Stimulated activated CD8-positive, alpha-beta memory T cell treated with anti-CD3 and anti-CD28 coated beads, Interleukin-4, amount 100 ng/mL, for 48 hours (primary cell): ENCODE results near the gene DIP2A.

Source experiments
- DNase-seq: peaks from one replicate; pipeline ENCODE4 v3.0.0-alpha.2; 2020

The DIP2A gene

GRCh38 chr21:46598581-46599572, 140.2 kb downstream of the DIP2A start:
- DNase-seq: no peak

DNA sequence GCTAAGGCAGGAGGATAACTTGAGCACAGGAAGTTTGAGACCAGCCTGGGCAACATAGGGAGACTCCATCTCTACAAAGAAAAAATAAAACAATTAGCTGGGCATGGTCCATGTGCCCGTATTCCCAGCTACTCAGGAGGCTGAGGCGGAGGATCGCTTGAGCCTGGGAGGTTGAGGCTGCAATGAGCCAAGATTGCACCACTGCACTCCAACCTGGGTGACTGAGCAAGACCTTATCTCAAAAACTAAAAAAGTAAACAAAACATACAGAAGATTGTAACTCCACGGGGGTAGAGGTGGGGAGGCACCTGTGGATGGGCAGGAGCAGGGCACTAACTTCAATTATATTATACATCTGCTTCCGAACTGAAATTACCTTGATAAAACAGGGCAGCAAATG, 141.6 kb downstream of the DIP2A start:
- no peak for DNase-seq

GRCh38 chr21:46600978-46601377, 142.3 kb downstream of the DIP2A start:
- DNase-seq: no peak

- DNase-seq: no peak
These were observed 144.5 kb downstream of the DIP2A start for GRCh38 chr21:46603228-46603627.

DNA sequence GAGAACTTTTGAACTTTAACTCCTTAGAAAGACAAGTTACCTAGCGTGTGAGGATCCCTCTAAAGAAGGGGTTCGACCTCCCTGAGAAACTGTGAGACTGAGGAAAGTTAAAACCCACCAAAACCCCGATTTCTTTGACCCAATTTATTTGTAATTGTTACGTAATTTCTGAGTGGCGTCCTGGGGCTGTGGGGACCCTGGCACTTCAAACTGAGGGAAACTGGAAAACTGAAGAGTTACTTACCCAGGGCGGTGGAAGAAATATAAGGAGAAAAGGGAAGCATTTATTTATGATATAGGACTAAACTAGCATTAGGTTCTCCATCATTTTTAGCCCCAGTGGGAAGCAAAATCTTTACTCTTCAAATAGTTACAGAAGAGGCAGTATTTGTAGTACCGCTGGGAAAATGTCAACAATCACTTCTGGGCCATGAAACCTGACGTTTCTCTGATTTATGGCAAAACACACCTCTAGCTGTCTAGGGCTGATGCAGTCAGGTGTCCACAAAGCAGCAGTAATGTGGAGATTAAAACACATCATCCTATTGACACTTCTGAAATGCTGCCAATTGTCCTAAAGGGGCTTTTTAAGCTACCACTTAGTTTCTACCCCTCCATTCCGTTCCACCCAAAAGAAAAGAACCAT, 145.8 kb downstream of the DIP2A start:
- DNase-seq: no peak

DNA sequence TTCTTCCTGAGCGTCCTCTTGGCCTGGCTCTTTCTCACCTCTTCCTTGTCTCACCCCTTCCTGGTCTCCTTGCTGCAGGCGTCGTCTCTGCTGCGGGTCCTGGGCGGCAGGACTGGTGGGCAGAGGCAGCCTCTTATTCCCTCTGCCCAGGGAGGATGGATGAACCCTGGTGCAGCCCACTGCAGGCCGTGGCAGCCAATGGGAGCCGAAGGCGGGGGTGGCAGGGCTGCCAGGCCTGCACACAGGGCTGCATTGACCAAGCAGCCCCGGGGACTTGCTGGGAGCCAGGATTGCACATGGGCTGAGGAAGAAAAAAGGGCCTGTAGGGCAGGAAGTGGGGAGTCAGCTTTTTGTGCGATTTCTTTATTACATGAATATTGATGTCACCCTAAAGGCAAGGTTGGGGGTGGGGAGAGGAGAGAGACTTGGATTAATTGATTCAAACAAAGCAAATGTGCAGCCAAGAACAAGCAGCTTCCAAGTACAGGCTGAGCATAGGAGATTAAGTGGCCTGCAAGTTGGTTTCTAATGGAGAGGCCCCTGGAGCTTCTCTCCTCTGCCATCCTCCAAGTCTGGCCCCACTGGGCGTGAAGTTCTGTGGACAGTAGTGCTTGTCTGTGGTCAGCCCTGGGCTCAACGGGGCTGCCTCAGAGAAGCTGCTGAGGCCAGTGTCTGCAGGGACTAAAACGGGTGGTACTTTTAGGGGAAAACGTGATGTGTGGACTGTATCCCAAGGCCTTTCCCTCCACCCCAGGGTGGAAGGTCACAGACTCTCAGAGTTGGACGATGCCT, 146.5 kb downstream of the DIP2A start, which contains the start of gene S100B:
TSS of gene S100B (minus strand) at position 108 of the 792 bp plus-strand sequence. CDS start 2,667 bp downstream, outside the sequence.
- no peak for DNase-seq

DNA sequence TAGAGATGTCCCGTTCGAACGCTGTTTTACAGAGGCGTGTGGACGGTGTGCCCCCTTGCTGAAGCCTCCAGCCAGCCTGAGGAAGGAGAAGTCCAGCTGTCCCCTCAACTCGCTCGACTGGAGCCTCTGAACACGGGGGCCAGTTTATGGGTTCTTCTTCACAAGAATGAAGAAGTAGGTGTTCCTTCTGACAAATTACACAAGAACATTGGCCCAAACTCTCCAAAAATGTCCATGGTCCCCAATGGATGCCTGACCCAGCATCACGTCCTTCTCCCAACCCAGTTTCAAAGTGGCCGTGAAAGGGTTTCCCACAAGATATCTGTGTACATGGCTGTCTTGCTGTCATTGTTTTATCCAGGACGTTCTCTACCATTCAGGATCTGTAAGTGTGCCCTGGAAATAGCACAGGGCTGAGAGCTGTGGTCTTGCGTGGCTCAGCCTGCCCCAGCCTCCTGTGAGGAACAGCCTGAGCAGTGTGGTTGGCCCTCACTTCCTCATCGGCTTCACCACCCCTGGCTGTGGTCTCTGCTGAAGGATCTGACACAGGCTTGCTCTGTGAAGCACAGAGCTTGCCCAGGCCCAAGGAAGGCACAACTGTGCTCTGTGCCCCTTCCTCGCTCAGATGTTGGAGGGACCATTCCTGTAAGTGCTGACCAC, 147.2 kb downstream of the DIP2A start:
- peak; percentile 53 for DNase-seq

GRCh38 chr21:46606427-46606813, 147.7 kb downstream of the DIP2A start:
- no peak for DNase-seq

- no peak for DNase-seq
These were observed 148.9 kb downstream of the DIP2A start for GRCh38 chr21:46607636-46608035.

DNA sequence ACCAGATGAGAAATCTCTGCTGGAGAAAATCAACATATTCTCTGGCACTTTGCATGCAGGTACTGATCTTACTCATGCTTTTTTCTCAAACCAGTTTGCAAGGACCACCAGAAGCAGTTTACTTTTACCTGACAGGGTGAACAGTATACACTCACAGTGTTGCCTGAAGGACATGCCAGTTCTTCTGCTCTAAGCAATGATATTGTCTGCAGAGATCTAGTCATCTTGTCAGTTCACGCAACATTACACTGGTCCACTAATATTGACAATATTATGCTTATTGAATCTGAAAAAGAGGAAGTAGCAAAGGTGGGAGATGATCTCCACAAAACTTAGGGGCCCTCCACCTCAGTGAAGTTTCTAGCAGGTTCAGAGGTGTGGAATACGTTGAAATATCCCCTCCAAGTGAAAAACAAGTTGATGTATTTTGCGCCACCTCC, 150.0 kb downstream of the DIP2A start:
- no peak for DNase-seq

DNA sequence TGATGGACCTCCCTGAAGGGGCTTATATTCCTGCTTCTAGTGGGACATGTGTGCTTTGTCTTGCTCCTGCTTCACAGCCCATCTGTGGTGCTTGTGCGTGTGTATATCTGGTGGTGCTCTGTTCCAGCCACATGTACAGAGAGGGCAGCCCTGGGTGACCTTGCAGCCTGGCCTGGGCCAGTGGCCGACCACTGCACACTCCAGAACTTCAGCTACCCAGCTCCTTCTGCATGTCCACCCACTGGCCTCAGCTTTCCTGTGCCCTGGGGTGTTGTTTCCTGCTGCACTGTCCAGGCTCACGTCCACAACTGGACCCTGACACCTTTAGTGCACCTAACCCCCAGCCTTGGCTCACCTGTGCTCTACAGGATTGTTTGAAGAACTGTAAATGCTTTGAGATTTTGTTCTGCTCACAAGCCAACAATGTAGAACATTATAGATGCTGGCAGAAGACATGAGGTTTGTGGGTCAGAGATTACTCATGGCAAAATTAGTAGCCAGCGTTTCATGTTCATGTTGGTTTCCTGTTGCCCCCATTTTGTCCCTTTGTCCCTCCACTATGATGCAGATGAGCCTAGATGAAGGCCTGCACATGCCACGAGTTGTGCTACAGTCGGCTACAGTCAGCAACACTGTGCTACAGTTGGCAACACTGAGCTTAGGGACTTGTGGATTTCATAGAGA, 151.5 kb downstream of the DIP2A start:
- DNase-seq: no peak

DNA sequence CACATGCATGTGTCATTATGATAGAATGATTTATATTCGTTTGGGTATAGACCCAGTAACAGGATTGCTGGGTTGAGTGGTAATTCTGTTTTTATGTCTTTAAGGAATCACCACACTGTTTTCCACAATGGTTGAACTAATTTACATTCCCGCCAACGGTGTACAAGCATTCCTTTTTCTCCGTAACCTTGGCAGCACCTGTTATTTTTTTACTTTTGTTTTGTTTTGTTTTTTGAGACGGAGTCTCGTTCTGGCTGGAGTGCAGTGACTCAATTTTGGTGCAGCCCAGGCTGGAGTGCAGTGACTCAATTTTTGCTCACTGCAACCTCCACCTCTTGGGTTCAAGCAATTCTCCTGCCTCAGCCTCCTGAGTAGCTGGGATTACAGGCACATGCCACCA, 154.7 kb downstream of the DIP2A start:
- no peak for DNase-seq

- no peak for DNase-seq
These were observed 157.4 kb downstream of the DIP2A start for GRCh38 chr21:46616050-46616449.

- no peak for DNase-seq
These were observed 158.0 kb downstream of the DIP2A start for GRCh38 chr21:46616656-46617055.

DNA sequence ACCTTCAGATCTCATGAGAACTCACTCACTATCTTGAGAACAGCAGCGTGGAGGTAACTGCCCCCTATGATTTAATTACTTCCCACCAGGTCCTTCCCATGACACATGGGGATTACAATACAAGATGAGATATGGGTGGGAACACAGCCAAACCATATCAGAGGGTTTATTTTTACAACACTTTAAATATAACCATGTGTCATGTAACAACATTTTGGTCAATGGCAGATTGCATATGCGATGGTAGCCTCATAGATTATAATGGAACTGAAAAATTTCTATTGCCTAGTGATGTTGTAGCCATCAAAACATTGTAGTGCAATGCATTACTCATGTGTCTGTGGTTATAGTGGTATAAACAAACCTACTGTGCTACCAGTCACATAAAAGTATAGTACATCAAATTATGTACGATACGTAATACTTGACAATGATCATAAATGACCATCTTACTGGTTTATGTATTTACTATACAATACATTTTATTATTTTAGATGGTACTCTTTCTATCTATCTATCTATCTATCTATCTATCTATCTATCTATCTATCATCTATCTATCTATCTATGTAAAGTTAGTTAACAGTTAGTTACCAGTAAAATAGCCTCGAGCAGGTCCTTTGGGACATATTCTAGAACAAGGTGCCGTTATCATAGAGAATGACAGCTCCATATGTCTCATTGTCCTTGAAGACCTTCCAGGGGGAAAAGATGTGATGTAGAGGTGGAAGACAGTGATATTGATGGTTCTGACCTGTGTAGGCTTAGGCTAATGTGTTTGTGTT, 158.8 kb downstream of the DIP2A start:
- DNase-seq: no peak

DNA sequence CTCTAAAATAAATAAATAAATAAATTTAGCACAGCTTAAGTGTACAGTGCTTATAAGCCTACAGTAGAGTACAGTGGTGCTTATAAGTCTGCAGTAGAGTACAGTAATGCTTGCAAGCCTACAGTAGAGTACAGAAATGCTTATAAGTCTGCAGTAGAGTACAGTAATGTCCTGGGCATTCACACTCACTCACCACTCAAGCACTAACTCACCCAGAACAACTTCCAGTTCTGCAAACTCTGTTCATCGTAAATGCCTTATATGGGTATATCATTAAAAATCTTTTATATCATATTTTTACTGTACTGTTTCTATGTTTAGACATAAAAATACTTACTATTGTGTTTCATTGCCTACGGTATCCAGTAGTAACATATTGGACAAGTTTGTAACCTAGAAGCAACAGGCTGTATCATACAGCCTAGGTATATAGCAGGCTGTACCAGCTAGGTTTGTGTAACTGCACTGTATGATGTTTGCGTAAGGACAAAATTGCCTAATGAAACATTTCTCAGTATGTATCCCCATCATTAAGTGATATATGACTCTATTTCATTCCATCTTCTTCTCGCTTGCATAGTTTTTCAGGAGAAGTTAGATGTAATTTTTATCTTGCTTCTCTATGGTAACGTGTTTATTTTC, 160.2 kb downstream of the DIP2A start:
- no peak for DNase-seq
